ENCODE results near the gene SLC6A13. TPM values are rescaled to one million over a fixed set of nuclear protein-coding genes. Genes with fewer than 3 reads are reported as not detected.

Gene SLC6A13
- total and polyA plus RNA-seq, 2 donors from 2014 or later: 22.8 to 161 TPM

DNA sequence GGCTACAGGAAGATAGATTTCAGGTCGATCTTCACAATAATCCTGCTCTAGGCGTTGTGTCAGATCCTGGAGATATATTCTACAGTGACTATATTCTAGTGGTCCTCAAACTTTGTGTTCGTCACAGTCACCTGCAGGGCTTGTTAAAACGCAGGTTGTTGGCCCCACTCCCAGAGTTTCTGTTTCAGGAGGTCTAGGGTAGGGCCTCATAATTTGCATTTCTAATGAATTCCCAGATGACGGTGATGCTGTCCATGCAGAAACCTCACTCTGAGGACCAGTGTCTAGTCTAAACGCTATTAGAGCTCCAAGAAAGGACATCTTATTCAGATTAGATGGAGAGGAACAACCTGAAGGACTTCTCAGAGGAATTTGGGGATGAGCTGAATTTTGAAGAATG, 13.2 kb upstream of the SLC6A13 start:
- Histone ChIP-seq H3K27me3 (ENCODE audit: control insufficient read depth, insufficient read depth, low read length) (no peaks in the 10 kb centered on the region), H3K36me3 (ENCODE audit: control insufficient read depth in 2 of 3, insufficient read depth in 3 of 3, low read length in 3 of 3) (no peaks in the 10 kb centered on the region), H3K4me1 (ENCODE audit: control insufficient read depth in 2 of 3, insufficient read depth in 2 of 3, low read depth in 1 of 3, low read length in 3 of 3) (peaks cover 0 to 4% (median 0%) of the 10 kb centered on the region in 3 donors), H3K27ac (ENCODE audit: low read depth in 2 of 2, low read length in 2 of 2) (no peak overlapping the region), H3K9me3 (ENCODE audit: control insufficient read depth in 2 of 3, insufficient read depth in 1 of 3, low read length in 3 of 3) (no peaks in the 10 kb centered on the region), H3K4me3 (ENCODE audit: low read length in 3 of 3) (no peak overlapping the region), H3K9ac (ENCODE audit: low read length in 3 of 3) (no peak overlapping the region)
- DNase-seq: no peak
- intact Hi-C loops (cut with DNase I): no loop called here
- FAIRE-seq: no peak
- TF ChIP-seq CTCF (IDR thresholded peaks at IDR 0.05; ENCODE audit: borderline replicate concordance, extremely low read depth, insufficient read depth): no peak

- no peak for FAIRE-seq
- Histone ChIP-seq H3K36me3 (ENCODE audit: control insufficient read depth in 2 of 3, insufficient read depth in 3 of 3, low read length in 3 of 3) (no peaks in the 10 kb centered on the region), H3K9me3 (ENCODE audit: control insufficient read depth in 2 of 3, insufficient read depth in 1 of 3, low read length in 3 of 3) (no peaks in the 10 kb centered on the region), H3K27me3 (ENCODE audit: control insufficient read depth, insufficient read depth, low read length) (no peaks in the 10 kb centered on the region), H3K4me1 (ENCODE audit: control insufficient read depth in 2 of 3, insufficient read depth in 2 of 3, low read depth in 1 of 3, low read length in 3 of 3) (peaks cover 0 to 4% (median 0%) of the 10 kb centered on the region in 3 donors), H3K27ac (ENCODE audit: low read depth in 2 of 2, low read length in 2 of 2) (no peak overlapping the region), H3K9ac (ENCODE audit: low read length in 3 of 3) (no peak overlapping the region), H3K4me3 (ENCODE audit: low read length in 3 of 3) (no peak overlapping the region)
- no peak for DNase-seq
- TF ChIP-seq CTCF (IDR thresholded peaks at IDR 0.05; ENCODE audit: borderline replicate concordance, extremely low read depth, insufficient read depth): no peak
- intact Hi-C loops (cut with DNase I): no loop called here
Observed at GRCh38 chr12:273382-273781, 10.7 kb upstream of the SLC6A13 start.

- Histone ChIP-seq H3K27ac (ENCODE audit: low read depth in 2 of 2, low read length in 2 of 2) (no peak overlapping the region), H3K4me3 (ENCODE audit: low read length in 3 of 3) (no peak overlapping the region), H3K27me3 (ENCODE audit: control insufficient read depth, insufficient read depth, low read length) (no peaks in the 10 kb centered on the region), H3K4me1 (ENCODE audit: control insufficient read depth in 2 of 3, insufficient read depth in 2 of 3, low read depth in 1 of 3, low read length in 3 of 3) (peaks cover 0 to 4% (median 0%) of the 10 kb centered on the region in 3 donors), H3K36me3 (ENCODE audit: control insufficient read depth in 2 of 3, insufficient read depth in 3 of 3, low read length in 3 of 3) (no peaks in the 10 kb centered on the region), H3K9ac (ENCODE audit: low read length in 3 of 3) (no peak overlapping the region), H3K9me3 (ENCODE audit: control insufficient read depth in 2 of 3, insufficient read depth in 1 of 3, low read length in 3 of 3) (no peaks in the 10 kb centered on the region)
- FAIRE-seq (no peak), DNase-seq (no peak)
- TF ChIP-seq CTCF (IDR thresholded peaks at IDR 0.05; ENCODE audit: borderline replicate concordance, extremely low read depth, insufficient read depth): no peak
- intact Hi-C loops (cut with DNase I): no loop called here
Observed at GRCh38 chr12:272942-273341, 10.3 kb upstream of the SLC6A13 start.

DNA sequence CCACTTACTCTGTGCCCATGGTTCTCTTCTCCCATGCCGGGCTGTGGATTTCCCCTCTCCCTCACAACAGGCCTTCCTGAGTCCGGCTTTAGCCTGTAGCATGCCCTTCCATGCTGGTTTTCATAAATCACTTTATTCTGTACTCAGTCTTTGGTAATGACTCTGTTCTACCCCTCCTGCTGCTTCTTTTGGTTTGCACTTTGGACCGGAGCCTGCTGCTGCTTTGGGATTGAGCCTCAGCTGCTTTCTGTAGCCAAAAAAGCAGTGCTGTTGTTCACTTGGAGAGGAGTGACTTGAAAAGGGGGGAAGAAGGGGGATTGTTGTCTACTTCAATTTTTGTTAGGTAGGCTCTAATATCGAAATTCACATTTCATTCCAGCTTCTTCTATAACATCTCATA, 8.5 kb upstream of the SLC6A13 start:
- no peak for TF ChIP-seq CTCF (IDR thresholded peaks at IDR 0.05; ENCODE audit: borderline replicate concordance, extremely low read depth, insufficient read depth)
- DNase-seq (peak in 1 of 5 donors; percentile 35), FAIRE-seq (no peak)
- Histone ChIP-seq H3K9ac (ENCODE audit: low read length in 3 of 3) (no peak overlapping the region), H3K27ac (ENCODE audit: low read depth in 2 of 2, low read length in 2 of 2) (no peak overlapping the region), H3K36me3 (ENCODE audit: control insufficient read depth in 2 of 3, insufficient read depth in 3 of 3, low read length in 3 of 3) (no peaks in the 10 kb centered on the region), H3K4me1 (ENCODE audit: control insufficient read depth in 2 of 3, insufficient read depth in 2 of 3, low read depth in 1 of 3, low read length in 3 of 3) (peaks cover 0 to 4% (median 0%) of the 10 kb centered on the region in 3 donors), H3K4me3 (ENCODE audit: low read length in 3 of 3) (no peak overlapping the region), H3K9me3 (ENCODE audit: control insufficient read depth in 2 of 3, insufficient read depth in 1 of 3, low read length in 3 of 3) (no peaks in the 10 kb centered on the region), H3K27me3 (ENCODE audit: control insufficient read depth, insufficient read depth, low read length) (no peaks in the 10 kb centered on the region)
- intact Hi-C loops (cut with DNase I): no loop called here
